Epithelial cell of esophagus (primary cell): ENCODE data around the gene IPO13.

ENCODE experiments used
- DNase-seq: peaks from one replicate; pipeline ENCODE4 v3.0.0; 2010; ENCODE audit warnings: low read depth
- H3K4me3 ChIP-seq: 2 replicates; pipeline ENCODE4 v1.5.1; 2011; ENCODE audit warnings: mild to moderate bottlenecking, low read length, control low read depth
- CTCF ChIP-seq: IDR thresholded peaks from 2 replicates; pipeline ENCODE4 v1.5.1; 2011; ENCODE audit warnings: low read depth, mild to moderate bottlenecking, low read length, control low read depth, inconsistent platforms; ENCODE audit not compliant: insufficient read depth; ENCODE audit errors: missing control alignments

Gene IPO13

GRCh38 chr1:43938892-43939587 is 7.7 kb upstream of the IPO13 start:
- no peak for DNase-seq
- no peak for TF ChIP-seq CTCF
- no peak overlapping the region for H3K4me3 ChIP-seq

GRCh38 chr1:43942411-43942810 is 4.3 kb upstream of the IPO13 start:
- no peak for TF ChIP-seq CTCF
- no peak for DNase-seq
- no peak overlapping the region for H3K4me3 ChIP-seq

- no peak overlapping the region for H3K4me3 ChIP-seq
- no peak for DNase-seq
- TF ChIP-seq CTCF, result no peak
Observed at GRCh38 chr1:43944860-43945259, 1.9 kb upstream of the IPO13 start.

GRCh38 chr1:43945674-43946235 is 995 bp upstream of the IPO13 start:
- peak overlapping the region; percentile 86 for H3K4me3 ChIP-seq
- no peak for DNase-seq
- TF ChIP-seq CTCF, result no peak

- H3K4me3 ChIP-seq, result peak overlapping the region; percentile 86
- no peak for TF ChIP-seq CTCF
- no peak for DNase-seq
Observed at GRCh38 chr1:43947061-43947873, 517 bp downstream of the IPO13 start.

- no peak for DNase-seq
- H3K4me3 ChIP-seq, result peak overlapping the region; percentile 86
- TF ChIP-seq CTCF, result no peak
Observed at GRCh38 chr1:43947874-43948437, 1.2 kb downstream of the IPO13 start.
